WTC11 (cell line): ENCODE measurements around the gene ATP2B2. TPM values are rescaled to one million over a fixed set of nuclear protein-coding genes. Genes with fewer than 3 reads are reported as not detected.

Experiments used
- ATAC-seq: fragments of 200-7000 bp; cut with Tn5 transposase; 2 replicates; pipeline ENCODE4 v1.10.0; 2021; ENCODE audit warnings: mild to moderate bottlenecking, moderate library complexity
- CTCF ChIA-PET: fragments of 300-600 bp; sonication (Branson Sonifier 250); formaldehyde crosslinking; loops from one replicate; lab custom pipeline; 2021; ENCODE audit warnings: antibody characterized with exemption; lab: Charles Lee
- POLR2A ChIA-PET: fragments of 350-600 bp; sonication (Branson Sonifier 250); formaldehyde crosslinking; loops from one replicate; lab custom pipeline; 2021; ENCODE audit warnings: antibody characterized with exemption; lab: Charles Lee
- DNase-seq: peaks from one replicate; pipeline ENCODE4 v3.0.0; 2021; ENCODE audit warnings: low spot score
- H3K27ac Mint-ChIP-seq: 2 replicates; pipeline ENCODE4 v1.8.0; 2021; ENCODE audit warnings: mixed read lengths
- H3K27me3 Mint-ChIP-seq: 2 replicates; pipeline ENCODE4 v1.8.0; 2021; ENCODE audit warnings: low read depth, mild to moderate bottlenecking, moderate library complexity, mixed read lengths
- H3K36me3 Mint-ChIP-seq: 2 replicates; pipeline ENCODE4 v1.8.0; 2021; ENCODE audit warnings: mixed read lengths
- H3K4me1 Mint-ChIP-seq: 2 replicates; pipeline ENCODE4 v1.8.0; 2022; ENCODE audit warnings: mixed read lengths
- H3K4me3 Mint-ChIP-seq: 2 replicates; pipeline ENCODE4 v1.8.0; 2021; ENCODE audit warnings: mild to moderate bottlenecking, moderate library complexity, mixed read lengths
- H3K9me3 Mint-ChIP-seq: 2 replicates; pipeline ENCODE4 v1.8.0; 2021; ENCODE audit warnings: mixed read lengths
- CBFB ChIP-seq: sonication (generic); formaldehyde crosslinking; IDR thresholded peaks from 2 replicates; pipeline ENCODE4 v1.8.1; 2022; ENCODE audit warnings: mild to moderate bottlenecking, low read depth, missing genetic modification reagents
- CREB1 ChIP-seq: sonication (generic); formaldehyde crosslinking; IDR thresholded peaks from 2 replicates; pipeline ENCODE4 v1.8.0; 2023; ENCODE audit warnings: mild to moderate bottlenecking, missing genetic modification reagents
- GTF2I ChIP-seq: fragments of 250-450 bp; sonication (Bioruptor Pico); conservative IDR thresholded peaks from 2 replicates; pipeline ENCODE4 v1.4.0; 2021; ENCODE audit warnings: mild to moderate bottlenecking
- JUN ChIP-seq: sonication (generic); formaldehyde crosslinking; IDR thresholded peaks from 2 replicates; pipeline ENCODE4 v1.8.0; 2023; ENCODE audit warnings: mild to moderate bottlenecking, missing genetic modification reagents
- NR1H2 ChIP-seq: sonication (generic); formaldehyde crosslinking; IDR thresholded peaks from 2 replicates; pipeline ENCODE4 v1.9.0; 2021; ENCODE audit warnings: mild to moderate bottlenecking, moderate library complexity, missing genetic modification reagents
- TCF7 ChIP-seq: sonication (generic); formaldehyde crosslinking; IDR thresholded peaks from 2 replicates; pipeline ENCODE4 v1.8.0; 2022; ENCODE audit warnings: mild to moderate bottlenecking, low read depth, missing genetic modification reagents, moderate library complexity
- ZNF232 ChIP-seq: sonication (generic); formaldehyde crosslinking; IDR thresholded peaks from 2 replicates; pipeline ENCODE4 v1.8.0; 2022; ENCODE audit warnings: mild to moderate bottlenecking, missing genetic modification reagents
- total RNA-seq: library from RNA; stranded (reverse); gene quantifications from 3 replicates; pipeline ENCODE4 v1.2.3, GENCODE V29; 2021
- TF ChIP-seq, protein P1 (sequence below): sonication (generic); formaldehyde crosslinking; IDR thresholded peaks from 2 replicates; pipeline ENCODE4 v1.8.1; 2022; ENCODE audit warnings: missing genetic modification reagents, borderline replicate concordance
- TF ChIP-seq, protein P2 (sequence below): sonication (generic); formaldehyde crosslinking; IDR thresholded peaks from 2 replicates; pipeline ENCODE4 v1.8.1; 2023; ENCODE audit warnings: mild to moderate bottlenecking, missing genetic modification reagents
- TF ChIP-seq, protein P3 (sequence below): sonication (generic); formaldehyde crosslinking; IDR thresholded peaks from 2 replicates; pipeline ENCODE4 v1.8.1; 2022; ENCODE audit warnings: mild to moderate bottlenecking, missing genetic modification reagents, moderate library complexity, borderline replicate concordance
- TF ChIP-seq, protein P4 (sequence below): sonication (generic); formaldehyde crosslinking; conservative IDR thresholded peaks from 2 replicates; pipeline ENCODE4 v1.8.1; 2022; ENCODE audit warnings: mild to moderate bottlenecking, missing genetic modification reagents
- TF ChIP-seq, protein P5 (sequence below): sonication (generic); formaldehyde crosslinking; IDR thresholded peaks from 2 replicates; pipeline ENCODE4 v1.8.0; 2023; ENCODE audit warnings: mild to moderate bottlenecking, missing genetic modification reagents
- TF ChIP-seq, protein P6 (sequence below): sonication (generic); formaldehyde crosslinking; IDR thresholded peaks from 2 replicates; pipeline ENCODE4 v1.8.0; 2022; ENCODE audit warnings: mild to moderate bottlenecking, missing genetic modification reagents
- TF ChIP-seq, protein P7 (sequence below): sonication (generic); formaldehyde crosslinking; IDR thresholded peaks from 2 replicates; pipeline ENCODE4 v1.8.0; 2023; ENCODE audit warnings: missing genetic modification reagents

The ATP2B2 gene
- total RNA-seq, 1 experiment from 2014 or later: 0.48 TPM

DNA sequence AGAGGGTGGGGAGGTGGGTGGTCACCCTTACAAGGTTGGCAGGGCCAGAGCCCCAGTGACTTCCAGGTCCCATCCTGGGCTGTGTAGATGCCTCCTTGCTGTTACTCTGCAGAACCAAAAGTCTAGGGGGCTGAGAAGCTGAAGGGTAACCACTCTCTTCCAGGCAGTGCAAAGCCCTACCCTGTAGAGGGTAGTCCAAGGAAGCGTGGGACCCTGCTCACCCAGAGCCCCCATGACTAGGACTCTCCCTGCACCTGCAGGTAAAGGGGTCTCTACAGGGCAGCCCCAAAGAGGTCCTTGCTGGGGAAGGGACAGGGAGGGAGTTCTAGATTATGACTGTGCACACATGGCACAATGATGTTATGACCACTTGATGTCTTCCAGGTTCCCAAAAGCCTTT, 226.9 kb downstream of the ATP2B2 start (continued):
- TF ChIP-seq, protein P1, sequence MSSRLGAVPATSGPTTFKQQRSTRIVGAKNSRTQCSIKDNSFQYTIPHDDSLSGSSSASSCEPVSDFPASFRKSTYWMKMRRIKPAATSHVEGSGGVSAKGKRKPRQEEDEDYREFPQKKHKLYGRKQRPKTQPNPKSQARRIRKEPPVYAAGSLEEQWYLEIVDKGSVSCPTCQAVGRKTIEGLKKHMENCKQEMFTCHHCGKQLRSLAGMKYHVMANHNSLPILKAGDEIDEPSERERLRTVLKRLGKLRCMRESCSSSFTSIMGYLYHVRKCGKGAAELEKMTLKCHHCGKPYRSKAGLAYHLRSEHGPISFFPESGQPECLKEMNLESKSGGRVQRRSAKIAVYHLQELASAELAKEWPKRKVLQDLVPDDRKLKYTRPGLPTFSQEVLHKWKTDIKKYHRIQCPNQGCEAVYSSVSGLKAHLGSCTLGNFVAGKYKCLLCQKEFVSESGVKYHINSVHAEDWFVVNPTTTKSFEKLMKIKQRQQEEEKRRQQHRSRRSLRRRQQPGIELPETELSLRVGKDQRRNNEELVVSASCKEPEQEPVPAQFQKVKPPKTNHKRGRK (CRISPR knock-in tag): no peak
- TF ChIP-seq, protein P2, sequence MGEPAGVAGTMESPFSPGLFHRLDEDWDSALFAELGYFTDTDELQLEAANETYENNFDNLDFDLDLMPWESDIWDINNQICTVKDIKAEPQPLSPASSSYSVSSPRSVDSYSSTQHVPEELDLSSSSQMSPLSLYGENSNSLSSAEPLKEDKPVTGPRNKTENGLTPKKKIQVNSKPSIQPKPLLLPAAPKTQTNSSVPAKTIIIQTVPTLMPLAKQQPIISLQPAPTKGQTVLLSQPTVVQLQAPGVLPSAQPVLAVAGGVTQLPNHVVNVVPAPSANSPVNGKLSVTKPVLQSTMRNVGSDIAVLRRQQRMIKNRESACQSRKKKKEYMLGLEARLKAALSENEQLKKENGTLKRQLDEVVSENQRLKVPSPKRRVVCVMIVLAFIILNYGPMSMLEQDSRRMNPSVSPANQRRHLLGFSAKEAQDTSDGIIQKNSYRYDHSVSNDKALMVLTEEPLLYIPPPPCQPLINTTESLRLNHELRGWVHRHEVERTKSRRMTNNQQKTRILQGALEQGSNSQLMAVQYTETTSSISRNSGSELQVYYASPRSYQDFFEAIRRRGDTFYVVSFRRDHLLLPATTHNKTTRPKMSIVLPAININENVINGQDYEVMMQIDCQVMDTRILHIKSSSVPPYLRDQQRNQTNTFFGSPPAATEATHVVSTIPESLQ: no peak
- TF ChIP-seq, all 79 proteins: peak for 0

DNA sequence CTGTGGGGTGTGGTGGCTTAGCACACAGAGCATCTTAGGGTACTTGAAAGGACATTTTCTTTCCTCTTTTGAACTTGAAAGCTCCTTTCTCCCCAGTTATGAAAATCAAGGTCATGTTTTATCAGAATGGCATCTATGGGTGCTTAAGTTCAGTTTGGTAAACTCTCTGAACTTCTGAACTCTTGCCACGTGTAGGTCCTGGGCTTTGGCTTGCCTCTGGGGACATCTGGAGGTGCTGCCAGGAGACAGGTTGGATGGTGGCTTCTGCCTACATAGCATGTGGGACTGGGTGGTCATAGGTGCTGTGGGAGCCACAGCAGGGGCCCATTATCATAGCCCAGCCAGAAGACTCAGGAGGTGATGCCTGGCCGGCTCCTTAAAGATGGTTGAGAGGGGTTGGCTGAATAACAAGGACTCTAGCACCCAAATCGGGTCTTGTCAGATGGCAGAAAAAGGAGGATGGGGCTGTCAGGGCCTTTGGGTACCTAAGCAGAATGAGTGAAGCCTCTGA, 228.2 kb downstream of the ATP2B2 start:
- no peak for TF ChIP-seq JUN
- TF ChIP-seq, protein P3, sequence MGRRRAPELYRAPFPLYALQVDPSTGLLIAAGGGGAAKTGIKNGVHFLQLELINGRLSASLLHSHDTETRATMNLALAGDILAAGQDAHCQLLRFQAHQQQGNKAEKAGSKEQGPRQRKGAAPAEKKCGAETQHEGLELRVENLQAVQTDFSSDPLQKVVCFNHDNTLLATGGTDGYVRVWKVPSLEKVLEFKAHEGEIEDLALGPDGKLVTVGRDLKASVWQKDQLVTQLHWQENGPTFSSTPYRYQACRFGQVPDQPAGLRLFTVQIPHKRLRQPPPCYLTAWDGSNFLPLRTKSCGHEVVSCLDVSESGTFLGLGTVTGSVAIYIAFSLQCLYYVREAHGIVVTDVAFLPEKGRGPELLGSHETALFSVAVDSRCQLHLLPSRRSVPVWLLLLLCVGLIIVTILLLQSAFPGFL (CRISPR knock-in tag): no peak
- no peak for TF ChIP-seq TCF7 (CRISPR knock-in tag)
- TF ChIP-seq, protein P4, sequence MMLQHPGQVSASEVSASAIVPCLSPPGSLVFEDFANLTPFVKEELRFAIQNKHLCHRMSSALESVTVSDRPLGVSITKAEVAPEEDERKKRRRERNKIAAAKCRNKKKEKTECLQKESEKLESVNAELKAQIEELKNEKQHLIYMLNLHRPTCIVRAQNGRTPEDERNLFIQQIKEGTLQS (CRISPR knock-in tag): no peak
- no peak for TF ChIP-seq CBFB (CRISPR knock-in tag)
- TF ChIP-seq, protein P1 (CRISPR knock-in tag): no peak
- TF ChIP-seq CREB1 (CRISPR knock-in tag): no peak
- no peak for TF ChIP-seq GTF2I (CRISPR knock-in tag)
- TF ChIP-seq, protein P5, sequence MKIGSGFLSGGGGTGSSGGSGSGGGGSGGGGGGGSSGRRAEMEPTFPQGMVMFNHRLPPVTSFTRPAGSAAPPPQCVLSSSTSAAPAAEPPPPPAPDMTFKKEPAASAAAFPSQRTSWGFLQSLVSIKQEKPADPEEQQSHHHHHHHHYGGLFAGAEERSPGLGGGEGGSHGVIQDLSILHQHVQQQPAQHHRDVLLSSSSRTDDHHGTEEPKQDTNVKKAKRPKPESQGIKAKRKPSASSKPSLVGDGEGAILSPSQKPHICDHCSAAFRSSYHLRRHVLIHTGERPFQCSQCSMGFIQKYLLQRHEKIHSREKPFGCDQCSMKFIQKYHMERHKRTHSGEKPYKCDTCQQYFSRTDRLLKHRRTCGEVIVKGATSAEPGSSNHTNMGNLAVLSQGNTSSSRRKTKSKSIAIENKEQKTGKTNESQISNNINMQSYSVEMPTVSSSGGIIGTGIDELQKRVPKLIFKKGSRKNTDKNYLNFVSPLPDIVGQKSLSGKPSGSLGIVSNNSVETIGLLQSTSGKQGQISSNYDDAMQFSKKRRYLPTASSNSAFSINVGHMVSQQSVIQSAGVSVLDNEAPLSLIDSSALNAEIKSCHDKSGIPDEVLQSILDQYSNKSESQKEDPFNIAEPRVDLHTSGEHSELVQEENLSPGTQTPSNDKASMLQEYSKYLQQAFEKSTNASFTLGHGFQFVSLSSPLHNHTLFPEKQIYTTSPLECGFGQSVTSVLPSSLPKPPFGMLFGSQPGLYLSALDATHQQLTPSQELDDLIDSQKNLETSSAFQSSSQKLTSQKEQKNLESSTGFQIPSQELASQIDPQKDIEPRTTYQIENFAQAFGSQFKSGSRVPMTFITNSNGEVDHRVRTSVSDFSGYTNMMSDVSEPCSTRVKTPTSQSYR (CRISPR knock-in tag): no peak
- no peak for TF ChIP-seq NR1H2 (CRISPR knock-in tag)
- no peak for TF ChIP-seq ZNF232
- ChIA-PET CTCF (no interaction called here), POLR2A (no interaction called here)
- DNase-seq: no peak
- no peaks in the 10 kb centered on the region for H3K4me1 Mint-ChIP-seq
- no peaks in the 10 kb centered on the region for H3K9me3 Mint-ChIP-seq
- H3K27me3 Mint-ChIP-seq: no peaks in the 10 kb centered on the region
- H3K27ac Mint-ChIP-seq: no peak overlapping the region
- peaks cover 40% of the 10 kb centered on the region for H3K36me3 Mint-ChIP-seq
- no peak for ATAC-seq
- no peak overlapping the region for H3K4me3 Mint-ChIP-seq

DNA sequence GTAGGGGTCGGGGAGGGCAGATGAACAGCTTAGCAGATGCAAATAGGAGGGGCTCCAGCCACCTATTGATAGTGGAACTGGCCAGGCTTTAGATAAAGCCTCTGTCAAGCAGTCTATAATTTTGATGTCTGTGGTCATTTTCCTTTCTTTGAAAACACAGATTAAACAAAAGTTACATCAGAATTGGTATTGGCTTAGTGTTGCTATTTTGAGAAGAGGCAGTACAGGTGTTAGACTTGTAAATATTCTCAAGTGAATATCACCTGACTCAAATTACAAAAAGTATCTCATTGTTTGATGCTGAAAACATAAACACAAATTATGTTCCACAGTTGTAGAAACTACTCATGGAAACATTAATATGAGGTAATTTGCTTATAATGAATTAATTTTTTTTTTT, 230.8 kb downstream of the ATP2B2 start:
- Mint-ChIP-seq H3K27me3 (no peaks in the 10 kb centered on the region), H3K36me3 (peaks cover 49% of the 10 kb centered on the region)
- TF ChIP-seq, protein P6, sequence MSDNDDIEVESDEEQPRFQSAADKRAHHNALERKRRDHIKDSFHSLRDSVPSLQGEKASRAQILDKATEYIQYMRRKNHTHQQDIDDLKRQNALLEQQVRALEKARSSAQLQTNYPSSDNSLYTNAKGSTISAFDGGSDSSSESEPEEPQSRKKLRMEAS (CRISPR knock-in tag): no peak
- TF ChIP-seq, protein P7, sequence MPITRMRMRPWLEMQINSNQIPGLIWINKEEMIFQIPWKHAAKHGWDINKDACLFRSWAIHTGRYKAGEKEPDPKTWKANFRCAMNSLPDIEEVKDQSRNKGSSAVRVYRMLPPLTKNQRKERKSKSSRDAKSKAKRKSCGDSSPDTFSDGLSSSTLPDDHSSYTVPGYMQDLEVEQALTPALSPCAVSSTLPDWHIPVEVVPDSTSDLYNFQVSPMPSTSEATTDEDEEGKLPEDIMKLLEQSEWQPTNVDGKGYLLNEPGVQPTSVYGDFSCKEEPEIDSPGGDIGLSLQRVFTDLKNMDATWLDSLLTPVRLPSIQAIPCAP: no peak
- TF ChIP-seq, all 79 proteins: peak for 0
- no peaks in the 10 kb centered on the region for H3K4me1 Mint-ChIP-seq
- CTCF ChIA-PET: interaction anchor here (1.5 kb wide), 1 partner anchor 11 kb away, joined by 8 read pairs; no protein-coding TSS in a partner anchor
- POLR2A ChIA-PET: no interaction called here
- H3K9me3 Mint-ChIP-seq: no peaks in the 10 kb centered on the region
- DNase-seq (no peak), ATAC-seq (no peak)
- no peak overlapping the region for H3K4me3 Mint-ChIP-seq
- H3K27ac Mint-ChIP-seq: no peak overlapping the region
